Measurements from ENCODE around the gene SLC25A25. TPM values are rescaled to one million over a fixed set of nuclear protein-coding genes. Genes with fewer than 3 reads are reported as not detected.

Gene SLC25A25
- total and polyA plus RNA-seq, 5 donors, result 5.8 to 16.1 (median 6.7) TPM

DNA sequence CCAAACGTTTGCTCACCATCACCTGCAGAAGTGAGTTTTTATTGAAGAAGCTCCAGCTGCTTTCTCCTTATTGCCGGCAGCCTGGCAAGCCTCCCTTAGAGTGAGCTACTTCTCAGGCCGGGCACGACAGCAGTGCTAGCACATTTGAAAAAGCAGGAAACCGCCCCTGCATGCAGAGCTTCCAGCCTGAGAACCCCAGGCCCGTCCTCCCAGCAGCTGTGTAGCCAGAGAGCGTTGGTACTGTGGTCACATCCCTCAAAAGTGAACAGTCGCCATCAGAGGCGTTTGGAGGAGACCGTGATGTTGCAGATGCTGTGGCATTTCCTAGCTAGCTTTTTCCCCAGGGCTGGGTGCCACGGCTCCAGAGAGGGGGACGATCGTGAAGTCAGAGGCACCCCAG is 23.5 kb downstream of the SLC25A25 start:
- no peak overlapping the region for H3K27ac ChIP-seq (ENCODE audit: low read length)
- WGBS, result 28% methylated on average over 13 of the region's 13 CpGs
- intact Hi-C loops (cut with DNase I), result no loop called here
- H3K4me3 ChIP-seq (ENCODE audit: low read length), result no peak overlapping the region
- H3K27me3 ChIP-seq (ENCODE audit: control insufficient read depth, insufficient read depth), result no peaks in the 10 kb centered on the region
- peaks cover 17% of the 10 kb centered on the region for H3K4me1 ChIP-seq (ENCODE audit: control insufficient read depth, insufficient read depth, low read length)
- DNase-seq (peak in 1 of 3 donors; percentile 48), ATAC-seq (no peak)
- no peaks in the 10 kb centered on the region for H3K9me3 ChIP-seq (ENCODE audit: control insufficient read depth, low read length)

DNA sequence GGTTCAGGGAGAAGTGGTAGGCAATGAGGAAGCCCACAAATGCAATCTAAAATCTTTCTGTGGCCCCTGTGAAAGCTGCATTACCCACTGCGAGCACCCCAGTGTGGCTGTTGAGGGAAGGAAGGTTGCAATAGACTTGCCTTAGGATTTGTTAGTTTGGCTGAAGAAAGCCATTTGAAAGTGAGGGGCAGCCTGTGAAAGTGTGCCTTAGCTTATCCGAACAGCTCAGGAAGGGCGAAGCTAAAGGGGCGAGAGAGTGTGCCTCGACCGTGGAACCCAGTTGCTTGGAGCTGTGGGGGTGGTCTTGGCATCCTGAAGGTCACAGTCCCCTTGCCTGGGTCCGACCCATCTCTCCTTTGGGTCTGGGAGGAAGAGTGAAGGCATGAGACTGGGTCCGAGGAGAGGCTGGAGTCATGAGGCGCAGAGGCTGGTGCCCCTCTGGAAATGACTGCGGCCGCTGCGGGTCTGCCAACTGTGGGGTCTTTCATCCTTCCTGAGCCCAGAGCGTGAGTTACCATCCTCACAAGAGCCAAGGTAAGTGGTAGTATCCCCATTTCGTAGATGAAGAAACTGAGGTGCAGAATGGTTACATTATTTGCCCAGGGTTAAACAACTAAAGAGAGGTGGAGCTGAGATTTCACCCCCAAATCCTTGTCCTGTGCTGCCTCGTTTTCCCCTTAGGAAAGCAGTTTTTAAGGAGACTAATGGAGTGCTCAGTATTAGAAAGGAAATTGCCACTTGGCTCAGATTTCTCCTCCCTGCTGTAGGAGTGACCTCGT is 24.4 kb downstream of the SLC25A25 start:
- 81% methylated on average over 16 of the region's 16 CpGs for WGBS
- peaks cover 19% of the 10 kb centered on the region for H3K4me1 ChIP-seq (ENCODE audit: control insufficient read depth, insufficient read depth, low read length)
- H3K4me3 ChIP-seq (ENCODE audit: low read length), result no peak overlapping the region
- H3K27me3 ChIP-seq (ENCODE audit: control insufficient read depth, insufficient read depth), result no peaks in the 10 kb centered on the region
- no peak overlapping the region for H3K27ac ChIP-seq (ENCODE audit: low read length)
- DNase-seq, result peak in 1 of 3 donors; percentile 58
- no peak for ATAC-seq
- H3K9me3 ChIP-seq (ENCODE audit: control insufficient read depth, low read length), result no peaks in the 10 kb centered on the region
- intact Hi-C loops (cut with DNase I), result no loop called here

DNA sequence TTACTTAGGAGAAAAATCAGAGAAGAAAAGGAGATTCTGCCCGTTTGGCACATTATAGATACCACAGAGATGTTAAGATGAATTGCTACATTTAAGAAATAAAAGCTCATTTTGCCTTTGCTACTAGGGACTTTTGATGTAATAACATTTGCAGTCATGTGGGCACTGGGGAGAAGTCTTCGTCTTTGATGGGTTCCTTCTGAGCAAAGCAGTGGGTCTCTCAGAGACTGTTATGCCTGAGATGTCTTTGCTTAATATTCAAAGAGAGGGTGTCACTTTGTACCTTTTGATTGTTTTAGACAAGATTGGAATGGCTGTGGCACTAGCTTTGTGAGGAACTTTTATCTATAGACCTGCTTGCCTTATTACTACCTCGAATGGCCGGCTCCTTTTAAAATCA is 25.0 kb downstream of the SLC25A25 start:
- H3K4me1 ChIP-seq (ENCODE audit: control insufficient read depth, insufficient read depth, low read length), result peaks cover 22% of the 10 kb centered on the region
- WGBS, result 59% methylated on average over 4 of the region's 4 CpGs
- H3K27ac ChIP-seq (ENCODE audit: low read length), result peak overlapping the region; percentile 87
- H3K27me3 ChIP-seq (ENCODE audit: control insufficient read depth, insufficient read depth), result no peaks in the 10 kb centered on the region
- no peak for ATAC-seq
- no peaks in the 10 kb centered on the region for H3K9me3 ChIP-seq (ENCODE audit: control insufficient read depth, low read length)
- DNase-seq, result no peak
- no peak overlapping the region for H3K4me3 ChIP-seq (ENCODE audit: low read length)
- intact Hi-C loops (cut with DNase I), result no loop called here

DNA sequence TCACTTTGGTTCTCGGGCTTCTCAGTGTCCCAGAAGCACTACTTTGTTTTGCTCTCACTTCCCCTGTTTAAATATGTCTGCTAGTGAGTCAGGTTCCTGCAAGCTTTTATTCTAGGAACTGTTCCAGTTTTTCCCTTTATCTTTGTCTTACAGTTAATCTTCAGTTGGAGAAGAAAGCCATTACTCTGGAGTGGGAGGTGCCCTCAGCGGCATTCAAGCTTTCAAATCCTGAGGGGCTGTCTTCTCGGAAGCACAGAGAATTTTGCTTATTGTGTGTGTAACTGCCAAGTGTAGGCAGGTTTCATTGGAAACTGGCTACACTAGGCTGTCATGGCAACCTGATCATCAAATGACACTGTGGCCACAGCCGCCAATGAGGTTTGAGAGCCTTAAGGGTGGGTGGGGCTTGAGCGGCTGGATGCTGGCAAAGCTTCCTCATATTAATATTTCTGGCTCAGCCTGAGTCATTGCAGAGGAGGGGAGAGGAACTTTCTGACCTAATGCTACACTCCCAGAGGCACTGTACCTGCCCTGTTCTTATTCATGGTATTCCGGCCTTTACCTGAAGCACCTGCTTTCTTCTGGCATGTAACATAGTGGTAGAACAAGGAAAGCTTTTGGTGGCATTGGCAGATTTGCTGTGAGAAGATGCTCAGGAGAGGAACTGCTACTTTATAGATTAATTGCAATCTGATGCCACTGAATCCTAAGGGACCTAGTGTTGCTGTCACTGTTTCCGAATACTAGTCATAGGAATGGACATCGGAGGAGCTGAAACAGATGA is 26.3 kb downstream of the SLC25A25 start:
- Histone ChIP-seq H3K4me1 (ENCODE audit: control insufficient read depth, insufficient read depth, low read length) (peaks cover 28% of the 10 kb centered on the region), H3K9me3 (ENCODE audit: control insufficient read depth, low read length) (no peaks in the 10 kb centered on the region), H3K27me3 (ENCODE audit: control insufficient read depth, insufficient read depth) (no peaks in the 10 kb centered on the region), H3K27ac (ENCODE audit: low read length) (peak overlapping the region; percentile 98), H3K4me3 (ENCODE audit: low read length) (peak overlapping the region; percentile 9)
- intact Hi-C loops (cut with DNase I), result no loop called here
- DNase-seq, result peak; percentile 91 to 96 (median 94)
- WGBS, result 10% methylated on average over 8 of the region's 8 CpGs
- peak; percentile 86 to 87 for ATAC-seq

DNA sequence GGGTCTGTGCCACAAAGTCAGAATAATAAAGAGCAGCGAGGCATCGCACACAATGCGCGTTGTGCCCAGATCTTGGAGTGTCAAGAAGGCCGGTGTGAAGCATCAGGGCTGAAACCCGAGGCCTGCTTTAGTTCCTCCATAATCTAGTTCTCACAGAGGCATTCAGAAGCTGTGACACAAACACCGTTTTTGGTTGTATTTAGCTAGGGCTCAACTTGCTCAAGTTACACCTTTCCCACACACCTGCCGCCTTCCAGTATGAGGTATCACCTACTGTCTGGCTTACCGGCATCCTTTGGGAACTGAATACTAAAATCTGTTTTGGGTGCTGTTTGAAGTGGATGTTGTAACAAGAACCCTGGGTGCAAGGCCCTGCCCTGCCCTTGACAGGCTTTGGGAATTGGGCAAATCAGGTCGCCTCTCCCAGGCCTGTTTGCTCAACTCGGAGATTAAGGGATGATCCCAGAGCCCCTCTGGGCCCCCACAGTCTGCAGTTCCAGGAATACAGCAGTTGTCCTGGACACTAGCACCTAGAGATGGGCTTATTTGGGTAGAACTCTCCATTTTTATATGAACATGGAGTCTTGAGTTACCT is 27.0 kb downstream of the SLC25A25 start:
- H3K27me3 ChIP-seq (ENCODE audit: control insufficient read depth, insufficient read depth), result no peaks in the 10 kb centered on the region
- H3K4me3 ChIP-seq (ENCODE audit: low read length), result no peak overlapping the region
- peaks cover 33% of the 10 kb centered on the region for H3K4me1 ChIP-seq (ENCODE audit: control insufficient read depth, insufficient read depth, low read length)
- intact Hi-C loops (cut with DNase I), result no loop called here
- no peaks in the 10 kb centered on the region for H3K9me3 ChIP-seq (ENCODE audit: control insufficient read depth, low read length)
- DNase-seq (no peak), ATAC-seq (no peak)
- peak overlapping the region; percentile 98 for H3K27ac ChIP-seq (ENCODE audit: low read length)
- 82% methylated on average over 11 of the region's 11 CpGs for WGBS

DNA sequence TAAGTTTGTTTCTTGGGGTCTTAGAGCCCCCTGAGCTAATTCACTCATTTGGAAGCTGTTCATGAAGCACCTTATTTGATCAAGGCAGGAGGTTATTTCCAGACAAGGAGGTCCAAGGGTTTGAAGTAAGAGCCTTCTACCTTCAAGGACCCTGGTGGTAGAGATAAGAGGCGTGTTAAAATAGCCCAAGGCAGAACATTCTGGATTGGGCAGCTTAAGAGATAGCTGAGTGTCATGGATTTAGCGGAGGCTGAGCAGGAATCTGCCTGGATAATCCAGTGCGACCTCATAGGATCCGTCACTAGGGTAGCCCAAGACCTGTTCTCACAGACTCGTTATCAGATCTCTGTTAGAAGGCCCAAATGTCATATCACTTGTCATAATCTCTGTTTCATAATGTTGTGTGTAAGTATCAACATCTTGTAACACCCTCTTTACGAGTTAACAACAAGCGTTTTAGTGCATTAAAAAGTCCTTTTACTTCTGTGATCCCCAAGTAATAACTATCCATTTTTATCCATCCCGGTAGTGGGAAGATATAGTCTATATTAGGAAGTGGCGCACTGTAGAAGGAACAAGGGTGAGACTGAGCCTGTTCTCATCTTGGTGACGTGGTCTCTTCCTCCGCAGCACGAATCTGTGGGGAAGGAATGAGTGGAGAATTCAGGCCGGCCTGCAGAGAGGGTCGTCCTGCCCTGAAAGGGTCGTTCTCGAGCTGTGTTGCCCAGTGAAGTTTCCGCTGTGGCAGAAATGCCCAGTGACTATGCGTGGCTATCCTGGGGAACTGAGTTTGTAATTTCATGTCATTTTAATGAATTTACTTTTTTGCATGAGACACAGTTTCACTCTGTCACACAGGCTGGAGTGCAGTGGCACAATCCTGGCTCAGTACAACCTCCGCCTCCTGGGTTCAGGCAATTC is 28.8 kb downstream of the SLC25A25 start:
- whole genome bisulfite sequencing, result 76% methylated on average over 19 of the region's 19 CpGs
- Histone ChIP-seq H3K4me3 (ENCODE audit: low read length) (no peak overlapping the region), H3K4me1 (ENCODE audit: control insufficient read depth, insufficient read depth, low read length) (peaks cover 35% of the 10 kb centered on the region)

DNA sequence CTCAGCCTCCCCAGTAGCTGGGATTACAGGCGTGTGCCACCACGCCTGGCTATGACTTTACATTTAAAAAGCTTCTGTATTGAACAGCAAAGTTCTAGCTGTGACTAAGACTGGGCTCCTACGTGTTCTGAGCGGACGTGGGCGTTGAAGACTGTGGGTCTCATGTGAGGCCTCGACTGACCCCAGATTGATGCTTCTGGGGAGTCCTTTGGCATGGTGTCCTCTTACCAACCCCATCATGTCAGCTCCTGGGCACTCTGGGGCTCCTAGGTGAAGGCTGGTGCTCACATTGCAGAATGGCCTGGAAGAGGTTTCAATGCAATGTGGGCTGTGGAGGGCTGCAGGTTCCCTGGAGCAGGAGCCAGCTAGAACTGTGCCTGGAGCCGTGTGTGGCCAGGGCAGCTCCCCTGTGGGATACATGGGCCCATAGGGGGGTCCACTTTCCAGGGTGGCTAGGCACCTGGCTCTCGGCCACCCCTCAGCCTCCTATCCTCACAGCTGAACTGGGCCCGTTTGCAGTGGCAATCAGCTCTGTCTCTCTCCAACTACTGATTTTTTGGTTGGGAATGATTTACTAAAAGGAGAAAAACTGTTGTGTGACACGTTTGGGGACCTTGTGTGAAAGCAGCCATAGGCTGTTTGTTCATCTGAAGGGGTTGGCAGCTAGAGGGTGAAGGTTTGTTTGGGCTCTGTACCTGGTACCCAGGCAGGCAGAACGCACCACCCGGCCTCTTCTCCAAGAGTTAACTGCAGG is 29.7 kb downstream of the SLC25A25 start:
- H3K9me3 ChIP-seq (ENCODE audit: control insufficient read depth, low read length), result no peaks in the 10 kb centered on the region
- H3K27ac ChIP-seq (ENCODE audit: low read length), result peak overlapping the region; percentile 100
- WGBS, result 64% methylated on average over 13 of the region's 13 CpGs
- intact Hi-C loops (cut with DNase I), result no loop called here
- H3K27me3 ChIP-seq (ENCODE audit: control insufficient read depth, insufficient read depth), result no peaks in the 10 kb centered on the region
- peak in 1 of 3 donors; percentile 59 for DNase-seq
- H3K4me1 ChIP-seq (ENCODE audit: control insufficient read depth, insufficient read depth, low read length), result peaks cover 38% of the 10 kb centered on the region
- no peak overlapping the region for H3K4me3 ChIP-seq (ENCODE audit: low read length)
- ATAC-seq, result no peak

More for the DNA sequence above, 28.8 kb downstream of the SLC25A25 start:
- ATAC-seq, result no peak
- no peaks in the 10 kb centered on the region for H3K27me3 ChIP-seq (ENCODE audit: control insufficient read depth, insufficient read depth)
- no peak overlapping the region for H3K27ac ChIP-seq (ENCODE audit: low read length)
- DNase-seq, result no peak
- no peaks in the 10 kb centered on the region for H3K9me3 ChIP-seq (ENCODE audit: control insufficient read depth, low read length)
- intact Hi-C loops (cut with DNase I), result no loop called here

DNA sequence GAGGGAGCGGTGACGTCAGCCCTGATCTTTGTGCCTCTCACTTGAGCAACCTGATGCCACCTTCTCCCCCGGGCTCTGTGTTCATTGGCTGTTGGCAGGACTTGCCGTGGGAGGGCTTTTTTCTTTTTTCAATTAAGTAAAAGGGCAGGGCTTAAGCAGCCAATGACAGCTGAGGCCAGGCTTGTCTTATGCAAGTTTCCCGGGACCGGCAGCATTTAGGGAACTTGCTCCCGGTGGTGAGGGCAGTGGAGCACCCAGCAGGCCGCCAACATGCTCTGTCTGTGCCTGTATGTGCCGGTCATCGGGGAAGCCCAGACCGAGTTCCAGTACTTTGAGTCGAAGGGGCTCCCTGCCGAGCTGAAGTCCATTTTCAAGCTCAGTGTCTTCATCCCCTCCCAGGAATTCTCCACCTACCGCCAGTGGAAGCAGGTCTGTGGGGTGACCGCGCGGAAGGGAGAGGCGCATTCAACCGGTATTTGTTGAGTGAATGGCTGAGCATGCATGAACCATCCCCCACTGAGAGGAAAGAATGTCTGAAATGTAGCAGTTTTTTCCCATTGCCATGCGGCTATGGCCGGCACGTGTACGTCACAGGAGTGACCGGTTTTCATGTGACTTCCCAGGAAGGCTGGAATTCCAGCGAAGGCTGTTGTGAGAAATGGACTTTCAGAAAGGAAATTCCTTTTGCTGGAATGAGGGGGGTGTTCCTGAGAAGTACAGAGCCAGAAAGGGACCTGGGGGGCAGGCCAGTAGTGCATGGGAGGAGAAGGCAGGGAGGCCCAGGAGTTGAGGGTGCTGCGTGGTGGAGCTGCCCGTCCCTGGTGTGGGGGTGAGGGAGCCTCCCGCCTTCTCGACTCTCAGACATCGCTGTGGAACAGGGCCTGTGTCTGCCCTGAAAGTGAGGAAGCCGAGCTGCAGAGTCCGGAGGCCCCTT is 30.5 kb downstream of the SLC25A25 start:
- Histone ChIP-seq H3K9me3 (ENCODE audit: control insufficient read depth, low read length) (no peaks in the 10 kb centered on the region), H3K27me3 (ENCODE audit: control insufficient read depth, insufficient read depth) (no peaks in the 10 kb centered on the region), H3K27ac (ENCODE audit: low read length) (peak overlapping the region; percentile 100), H3K4me1 (ENCODE audit: control insufficient read depth, insufficient read depth, low read length) (peaks cover 35% of the 10 kb centered on the region), H3K4me3 (ENCODE audit: low read length) (peak overlapping the region; percentile 51)
- ATAC-seq, result peak; percentile 73 to 80
- intact Hi-C loops (cut with DNase I), result no loop called here
- 9% methylated on average over 32 of the region's 32 CpGs for WGBS
- DNase-seq, result peak; percentile 93 to 95 (median 94)

DNA sequence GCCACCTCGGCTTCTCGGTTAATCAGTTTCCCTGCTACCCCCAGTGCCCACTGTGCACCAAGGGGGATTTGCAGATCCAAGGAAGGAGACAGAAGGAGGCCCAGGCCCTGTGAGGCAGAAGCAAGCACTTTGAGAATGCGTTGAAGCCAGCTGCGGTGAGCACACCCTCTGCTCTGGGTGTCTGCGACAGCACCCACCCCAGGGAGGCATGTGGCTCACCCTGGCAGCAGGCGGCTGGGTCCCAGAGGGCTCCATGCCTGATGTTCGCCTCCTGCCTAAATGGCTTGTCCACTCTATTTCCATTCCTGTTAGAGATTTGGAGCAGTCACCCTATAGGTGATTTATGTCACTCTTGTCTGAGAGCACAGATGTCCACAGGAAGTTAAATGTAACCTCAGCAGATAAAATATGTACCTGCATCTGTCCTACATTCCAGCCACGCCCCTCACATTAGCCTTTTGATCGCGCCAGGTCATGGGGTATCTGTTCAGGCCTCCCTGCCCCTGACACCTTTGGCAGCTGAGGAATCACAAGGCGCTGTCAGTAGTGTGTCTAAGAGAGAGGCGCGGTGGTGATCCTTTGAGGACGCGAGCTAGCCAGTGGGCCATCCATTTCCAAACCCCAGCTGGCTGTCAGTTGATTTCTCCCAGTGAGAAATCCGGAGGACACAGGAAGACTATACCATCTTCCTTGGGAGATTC is 31.3 kb downstream of the SLC25A25 start:
- peak in 1 of 2 donors; percentile 1 for ATAC-seq
- Histone ChIP-seq H3K4me3 (ENCODE audit: low read length) (peak overlapping the region; percentile 51), H3K4me1 (ENCODE audit: control insufficient read depth, insufficient read depth, low read length) (peaks cover 35% of the 10 kb centered on the region), H3K27ac (ENCODE audit: low read length) (peak overlapping the region; percentile 100), H3K27me3 (ENCODE audit: control insufficient read depth, insufficient read depth) (no peaks in the 10 kb centered on the region), H3K9me3 (ENCODE audit: control insufficient read depth, low read length) (no peaks in the 10 kb centered on the region)
- intact Hi-C loops (cut with DNase I), result no loop called here
- DNase-seq, result peak in 1 of 3 donors; percentile 46
- WGBS, result 43% methylated on average over 16 of the region's 16 CpGs
